ENCODE results near the gene CREG2. TPM values are rescaled to one million over a fixed set of nuclear protein-coding genes. Genes with fewer than 3 reads are reported as not detected.

The CREG2 gene
- total RNA-seq, 1 donor from 2014 or later = 23.6 TPM

GRCh38 chr2:101416609-101417008 lies 29.3 kb upstream of the CREG2 start:
- H3K9me3 Mint-ChIP-seq (ENCODE audit: unreplicated experiment) = no peaks in the 10 kb centered on the region
- H3K36me3 Mint-ChIP-seq (ENCODE audit: low read depth, unreplicated experiment) = peaks cover 1% of the 10 kb centered on the region
- H3K27me3 Mint-ChIP-seq (ENCODE audit: unreplicated experiment) = peaks cover 5% of the 10 kb centered on the region
- H3K4me3 Mint-ChIP-seq (ENCODE audit: unreplicated experiment) = no peak overlapping the region
- H3K27ac Mint-ChIP-seq (ENCODE audit: unreplicated experiment) = no peak overlapping the region
- H3K4me1 Mint-ChIP-seq (ENCODE audit: unreplicated experiment) = peaks cover 2% of the 10 kb centered on the region
- TF ChIP-seq, protein P1, sequence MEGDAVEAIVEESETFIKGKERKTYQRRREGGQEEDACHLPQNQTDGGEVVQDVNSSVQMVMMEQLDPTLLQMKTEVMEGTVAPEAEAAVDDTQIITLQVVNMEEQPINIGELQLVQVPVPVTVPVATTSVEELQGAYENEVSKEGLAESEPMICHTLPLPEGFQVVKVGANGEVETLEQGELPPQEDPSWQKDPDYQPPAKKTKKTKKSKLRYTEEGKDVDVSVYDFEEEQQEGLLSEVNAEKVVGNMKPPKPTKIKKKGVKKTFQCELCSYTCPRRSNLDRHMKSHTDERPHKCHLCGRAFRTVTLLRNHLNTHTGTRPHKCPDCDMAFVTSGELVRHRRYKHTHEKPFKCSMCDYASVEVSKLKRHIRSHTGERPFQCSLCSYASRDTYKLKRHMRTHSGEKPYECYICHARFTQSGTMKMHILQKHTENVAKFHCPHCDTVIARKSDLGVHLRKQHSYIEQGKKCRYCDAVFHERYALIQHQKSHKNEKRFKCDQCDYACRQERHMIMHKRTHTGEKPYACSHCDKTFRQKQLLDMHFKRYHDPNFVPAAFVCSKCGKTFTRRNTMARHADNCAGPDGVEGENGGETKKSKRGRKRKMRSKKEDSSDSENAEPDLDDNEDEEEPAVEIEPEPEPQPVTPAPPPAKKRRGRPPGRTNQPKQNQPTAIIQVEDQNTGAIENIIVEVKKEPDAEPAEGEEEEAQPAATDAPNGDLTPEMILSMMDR (IDR thresholded peaks at IDR 0.05; ENCODE audit: unreplicated experiment) = no peak
- DNase-seq (ENCODE audit: low spot score) = no peak

- no peak for DNase-seq (ENCODE audit: low spot score)
- Mint-ChIP-seq H3K4me3 (ENCODE audit: unreplicated experiment) (no peak overlapping the region), H3K9me3 (ENCODE audit: unreplicated experiment) (no peaks in the 10 kb centered on the region), H3K4me1 (ENCODE audit: unreplicated experiment) (peaks cover 9% of the 10 kb centered on the region), H3K27me3 (ENCODE audit: unreplicated experiment) (peaks cover 8% of the 10 kb centered on the region), H3K27ac (ENCODE audit: unreplicated experiment) (no peak overlapping the region), H3K36me3 (ENCODE audit: low read depth, unreplicated experiment) (peaks cover 4% of the 10 kb centered on the region)
- TF ChIP-seq, protein P1 (IDR thresholded peaks at IDR 0.05; ENCODE audit: unreplicated experiment) = no peak
These were observed 28.6 kb upstream of the CREG2 start for GRCh38 chr2:101415884-101416283.

DNA sequence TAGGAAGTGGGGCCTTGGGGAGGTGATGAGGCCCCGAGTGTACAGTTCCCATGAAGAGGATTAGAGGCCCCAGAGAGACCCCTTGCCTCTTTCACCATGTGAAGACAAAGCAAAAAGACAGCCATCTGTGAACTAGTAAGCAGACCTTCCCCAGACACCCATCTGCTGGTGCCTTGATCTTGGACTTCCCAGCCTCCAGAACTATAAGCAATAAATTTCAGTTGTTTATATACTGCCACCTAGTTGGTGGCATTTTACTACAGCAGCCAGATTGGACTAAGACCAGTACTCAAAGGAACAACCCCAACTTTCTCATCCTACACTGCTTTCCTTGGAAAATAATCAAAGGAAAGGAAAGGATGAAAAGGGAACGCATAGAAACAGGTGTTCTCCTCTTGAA lies 27.9 kb upstream of the CREG2 start:
- Mint-ChIP-seq H3K27me3 (ENCODE audit: unreplicated experiment) (peaks cover 8% of the 10 kb centered on the region), H3K4me3 (ENCODE audit: unreplicated experiment) (no peak overlapping the region), H3K4me1 (ENCODE audit: unreplicated experiment) (peaks cover 16% of the 10 kb centered on the region)

GRCh38 chr2:101412092-101412694 lies 24.9 kb upstream of the CREG2 start:
- TF ChIP-seq, protein P1 (IDR thresholded peaks at IDR 0.05; ENCODE audit: unreplicated experiment) = no peak
- peaks cover 9% of the 10 kb centered on the region for H3K27me3 Mint-ChIP-seq (ENCODE audit: unreplicated experiment)
- no peak overlapping the region for H3K27ac Mint-ChIP-seq (ENCODE audit: unreplicated experiment)
- H3K9me3 Mint-ChIP-seq (ENCODE audit: unreplicated experiment) = no peaks in the 10 kb centered on the region
- DNase-seq (ENCODE audit: low spot score) = no peak
- H3K4me3 Mint-ChIP-seq (ENCODE audit: unreplicated experiment) = no peak overlapping the region
- H3K4me1 Mint-ChIP-seq (ENCODE audit: unreplicated experiment) = peaks cover 21% of the 10 kb centered on the region
- peaks cover 4% of the 10 kb centered on the region for H3K36me3 Mint-ChIP-seq (ENCODE audit: low read depth, unreplicated experiment)

More for the DNA sequence above, 27.9 kb upstream of the CREG2 start:
- H3K27ac Mint-ChIP-seq (ENCODE audit: unreplicated experiment) = no peak overlapping the region
- TF ChIP-seq, protein P1 (IDR thresholded peaks at IDR 0.05; ENCODE audit: unreplicated experiment) = no peak
- H3K9me3 Mint-ChIP-seq (ENCODE audit: unreplicated experiment) = no peaks in the 10 kb centered on the region
- no peak for DNase-seq (ENCODE audit: low spot score)
- peaks cover 4% of the 10 kb centered on the region for H3K36me3 Mint-ChIP-seq (ENCODE audit: low read depth, unreplicated experiment)

GRCh38 chr2:101410746-101411145 lies 23.4 kb upstream of the CREG2 start:
- H3K27me3 Mint-ChIP-seq (ENCODE audit: unreplicated experiment) = peaks cover 11% of the 10 kb centered on the region
- H3K27ac Mint-ChIP-seq (ENCODE audit: unreplicated experiment) = peak overlapping the region; percentile 95
- no peaks in the 10 kb centered on the region for H3K9me3 Mint-ChIP-seq (ENCODE audit: unreplicated experiment)
- no peak for DNase-seq (ENCODE audit: low spot score)
- H3K4me1 Mint-ChIP-seq (ENCODE audit: unreplicated experiment) = peaks cover 21% of the 10 kb centered on the region
- TF ChIP-seq, protein P1 (IDR thresholded peaks at IDR 0.05; ENCODE audit: unreplicated experiment) = no peak
- H3K4me3 Mint-ChIP-seq (ENCODE audit: unreplicated experiment) = no peak overlapping the region
- peaks cover 4% of the 10 kb centered on the region for H3K36me3 Mint-ChIP-seq (ENCODE audit: low read depth, unreplicated experiment)
